Endometrial microvascular endothelial cells (primary cell): ENCODE results near the gene ADAM19. TPM values are rescaled to one million over a fixed set of nuclear protein-coding genes. Genes with fewer than 3 reads are reported as not detected.

Experiments
- in situ Hi-C: cut with HindIII; loops from 2 replicates; pipeline ENCODE4 v1.10.0; 2017; ENCODE audit warnings: low sequenced_read_pairs, low pct_unique_long_range_greater_than_20kb; ENCODE audit errors: inconsistent ontology term
- total RNA-seq: library from RNA; depleted of rRNA; stranded (reverse); fragments of >200 nt; gene quantifications from one replicate; pipeline ENCODE4 v1.2.3, GENCODE V29; 2015; ENCODE audit errors: inconsistent ontology term

The ADAM19 gene, protein sequence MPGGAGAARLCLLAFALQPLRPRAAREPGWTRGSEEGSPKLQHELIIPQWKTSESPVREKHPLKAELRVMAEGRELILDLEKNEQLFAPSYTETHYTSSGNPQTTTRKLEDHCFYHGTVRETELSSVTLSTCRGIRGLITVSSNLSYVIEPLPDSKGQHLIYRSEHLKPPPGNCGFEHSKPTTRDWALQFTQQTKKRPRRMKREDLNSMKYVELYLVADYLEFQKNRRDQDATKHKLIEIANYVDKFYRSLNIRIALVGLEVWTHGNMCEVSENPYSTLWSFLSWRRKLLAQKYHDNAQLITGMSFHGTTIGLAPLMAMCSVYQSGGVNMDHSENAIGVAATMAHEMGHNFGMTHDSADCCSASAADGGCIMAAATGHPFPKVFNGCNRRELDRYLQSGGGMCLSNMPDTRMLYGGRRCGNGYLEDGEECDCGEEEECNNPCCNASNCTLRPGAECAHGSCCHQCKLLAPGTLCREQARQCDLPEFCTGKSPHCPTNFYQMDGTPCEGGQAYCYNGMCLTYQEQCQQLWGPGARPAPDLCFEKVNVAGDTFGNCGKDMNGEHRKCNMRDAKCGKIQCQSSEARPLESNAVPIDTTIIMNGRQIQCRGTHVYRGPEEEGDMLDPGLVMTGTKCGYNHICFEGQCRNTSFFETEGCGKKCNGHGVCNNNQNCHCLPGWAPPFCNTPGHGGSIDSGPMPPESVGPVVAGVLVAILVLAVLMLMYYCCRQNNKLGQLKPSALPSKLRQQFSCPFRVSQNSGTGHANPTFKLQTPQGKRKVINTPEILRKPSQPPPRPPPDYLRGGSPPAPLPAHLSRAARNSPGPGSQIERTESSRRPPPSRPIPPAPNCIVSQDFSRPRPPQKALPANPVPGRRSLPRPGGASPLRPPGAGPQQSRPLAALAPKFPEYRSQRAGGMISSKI
- 13.5 TPM for total RNA-seq

DNA sequence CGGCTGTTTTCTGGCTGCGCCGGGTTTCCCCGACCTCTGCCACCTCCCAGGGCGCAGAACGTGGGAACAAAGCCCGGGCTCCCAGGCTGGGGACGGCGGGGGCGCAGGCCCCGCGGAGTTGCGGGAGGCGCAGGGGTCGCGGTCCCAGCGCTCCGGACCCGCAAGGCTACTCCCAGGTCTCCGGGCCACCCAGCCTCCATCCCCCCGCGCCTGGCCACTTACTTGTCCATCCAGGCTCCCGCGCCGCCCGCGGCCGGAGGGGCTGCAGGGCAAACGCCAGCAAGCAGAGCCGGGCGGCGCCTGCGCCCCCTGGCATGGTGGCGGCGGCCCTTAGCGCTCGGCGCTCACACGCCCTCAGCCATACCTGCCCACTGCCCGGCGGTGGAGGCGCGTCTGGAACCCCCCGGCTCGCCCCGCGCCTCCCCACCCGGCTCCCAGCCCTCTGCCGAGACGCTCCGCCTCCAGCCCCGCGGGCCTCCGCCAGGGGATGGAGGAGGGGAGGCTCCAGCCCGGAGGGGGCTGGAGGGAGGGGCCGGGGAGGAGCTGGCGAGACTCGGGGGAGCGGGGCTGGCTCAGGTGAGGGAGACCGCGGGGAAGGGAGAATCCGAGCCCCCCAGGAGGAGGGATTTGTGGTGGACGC is at the start of gene ADAM19:
ADAM19 (minus strand) TSS at position 395 of the 640 bp plus-strand sequence; CDS start at position 316, 79 bp downstream.
- in situ Hi-C loops = no loop called here

DNA sequence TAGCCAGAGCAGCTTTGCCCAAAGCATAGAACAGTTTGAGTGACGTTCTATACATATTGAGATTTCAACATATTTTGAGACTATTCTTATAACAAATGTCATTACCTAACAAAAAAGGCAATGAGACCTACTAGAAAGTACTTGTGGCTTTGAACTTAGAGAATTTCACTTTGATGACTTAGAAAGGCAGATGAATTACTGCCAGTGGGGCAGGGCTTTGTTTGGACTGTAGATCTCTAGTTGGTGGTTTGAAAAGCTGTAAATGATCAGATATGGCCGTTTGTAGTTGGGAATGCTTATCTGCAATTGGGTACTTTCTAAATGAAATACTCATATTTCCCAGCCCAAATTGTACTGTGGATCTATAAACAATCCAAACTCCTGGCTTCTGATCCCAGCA is 48.6 kb upstream of the ADAM19 start:
- in situ Hi-C loops = no loop called here

DNA sequence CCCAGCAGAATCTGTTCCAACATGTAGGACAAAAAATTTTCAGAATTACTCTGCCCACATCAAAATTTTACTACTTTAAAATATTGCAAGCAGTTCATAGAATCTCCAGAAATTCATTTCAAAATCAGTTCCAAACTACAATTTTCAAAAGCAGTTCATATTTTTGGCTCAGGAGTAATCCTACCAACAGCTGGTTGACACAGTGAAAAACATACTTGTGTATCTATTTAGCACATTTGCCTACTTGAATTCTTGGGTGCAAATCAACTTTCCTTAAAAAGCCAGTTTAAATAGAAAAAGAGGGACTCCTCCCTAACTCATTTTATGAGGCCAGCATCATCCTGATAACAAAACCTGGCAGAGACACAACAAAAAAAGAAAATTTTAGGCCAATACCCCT is 45.2 kb upstream of the ADAM19 start:
- in situ Hi-C loops = no loop called here

DNA sequence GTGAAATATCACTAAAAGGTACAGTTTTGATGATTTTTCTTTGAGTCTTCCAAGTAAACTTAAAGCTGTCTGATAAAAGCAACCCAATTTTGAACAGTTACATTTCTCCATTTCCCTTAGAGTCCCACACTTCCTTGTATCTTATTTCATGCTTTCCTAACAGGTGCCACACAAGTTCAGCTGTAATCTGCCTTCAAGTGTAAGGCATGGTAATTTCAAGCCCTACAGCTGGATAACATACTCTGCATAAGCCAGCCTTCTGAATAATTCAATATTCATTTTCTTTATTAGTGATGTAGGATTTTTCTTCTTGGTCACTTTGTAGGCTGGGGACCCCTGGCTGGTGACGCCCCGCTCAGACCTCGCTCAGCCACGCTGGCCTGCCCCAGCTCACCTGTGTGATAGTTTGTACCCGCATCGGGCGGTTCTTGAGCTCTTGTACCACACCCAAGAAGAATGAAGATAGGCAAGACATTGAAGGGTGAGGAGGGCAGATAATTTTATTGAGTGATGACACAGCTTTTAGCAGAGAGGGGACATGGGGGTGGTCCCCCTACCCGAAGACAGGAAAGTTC is 42.7 kb upstream of the ADAM19 start:
- in situ Hi-C loops = no loop called here

DNA sequence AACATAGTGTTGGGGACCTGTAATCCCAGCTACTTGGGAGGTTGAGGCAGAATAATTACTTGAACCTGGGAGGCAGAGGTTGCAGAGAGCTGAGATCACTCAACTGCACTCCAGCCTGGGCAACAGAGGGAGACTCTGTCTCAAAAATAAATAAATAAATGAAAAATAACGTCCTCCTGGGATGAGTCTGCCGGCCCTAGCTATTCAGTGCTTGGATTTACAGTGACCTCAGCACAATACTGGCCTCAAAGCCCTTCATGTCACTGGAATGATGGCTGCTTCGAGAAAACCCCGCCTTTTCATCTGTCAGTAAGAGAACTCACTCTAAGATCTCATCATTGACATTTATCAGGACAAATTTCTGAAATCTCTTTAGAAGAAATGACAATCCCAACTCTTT is 41.2 kb upstream of the ADAM19 start:
- in situ Hi-C loops = no loop called here

DNA sequence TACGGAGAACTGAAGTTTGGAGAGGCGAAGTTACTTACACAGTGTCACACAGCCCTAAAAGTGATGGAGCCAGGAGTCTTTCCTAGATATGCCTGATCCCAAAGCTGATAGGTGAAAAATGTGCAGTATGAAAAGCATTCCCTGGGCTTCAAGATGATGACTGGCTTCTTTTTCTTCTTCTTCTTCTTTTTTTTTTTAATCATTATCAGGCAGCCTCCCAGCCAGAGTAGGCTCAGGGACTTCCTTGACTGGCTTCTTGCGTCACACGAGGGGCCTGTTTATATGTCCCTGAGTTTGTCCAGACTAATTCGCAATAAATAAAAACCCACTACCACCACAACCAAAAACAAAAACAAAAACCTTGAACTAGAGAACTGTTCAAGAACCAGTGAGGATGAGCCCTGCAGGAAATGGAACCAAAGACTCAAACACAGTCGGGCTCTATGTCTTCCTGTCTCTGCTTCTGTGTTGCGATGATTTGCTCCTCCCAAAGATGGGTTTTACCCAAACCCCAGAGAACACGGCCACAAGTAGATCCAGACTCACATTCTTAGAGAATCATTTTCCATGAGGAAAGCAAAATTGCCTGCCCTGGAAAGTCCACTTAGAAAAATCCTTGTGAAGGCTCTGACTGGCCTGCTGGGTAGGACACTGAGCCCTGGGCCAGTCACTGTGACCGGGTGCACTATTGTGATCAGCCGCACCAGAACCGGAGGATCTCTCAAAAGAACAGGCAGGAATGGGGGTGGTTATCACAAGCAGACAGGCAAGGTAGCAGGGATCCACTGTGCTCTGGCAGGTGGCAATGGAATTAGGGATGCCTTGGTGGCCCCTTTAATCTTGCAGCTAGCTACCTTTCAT is 38.0 kb upstream of the ADAM19 start:
- in situ Hi-C loops = no loop called here

DNA sequence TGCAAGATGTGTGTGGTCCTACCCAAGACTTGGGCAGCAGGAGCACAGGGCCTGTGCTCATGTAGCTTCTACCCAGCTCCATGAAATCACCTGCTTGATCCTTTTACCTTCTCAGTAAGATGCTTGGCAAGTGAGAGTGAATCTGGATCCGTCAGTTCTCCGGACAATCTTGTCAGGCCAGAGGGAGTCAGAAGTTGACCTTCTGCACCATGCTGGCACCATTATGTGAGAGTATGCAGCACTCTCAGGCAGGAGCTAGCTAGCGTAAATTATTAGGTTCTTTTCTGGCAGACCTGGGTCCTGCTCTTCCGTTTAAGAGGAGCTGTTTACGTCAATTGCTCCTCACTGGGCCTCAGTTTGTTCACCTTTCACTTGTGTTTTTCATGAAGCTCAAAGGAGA is 37.0 kb upstream of the ADAM19 start:
- in situ Hi-C loops = no loop called here

DNA sequence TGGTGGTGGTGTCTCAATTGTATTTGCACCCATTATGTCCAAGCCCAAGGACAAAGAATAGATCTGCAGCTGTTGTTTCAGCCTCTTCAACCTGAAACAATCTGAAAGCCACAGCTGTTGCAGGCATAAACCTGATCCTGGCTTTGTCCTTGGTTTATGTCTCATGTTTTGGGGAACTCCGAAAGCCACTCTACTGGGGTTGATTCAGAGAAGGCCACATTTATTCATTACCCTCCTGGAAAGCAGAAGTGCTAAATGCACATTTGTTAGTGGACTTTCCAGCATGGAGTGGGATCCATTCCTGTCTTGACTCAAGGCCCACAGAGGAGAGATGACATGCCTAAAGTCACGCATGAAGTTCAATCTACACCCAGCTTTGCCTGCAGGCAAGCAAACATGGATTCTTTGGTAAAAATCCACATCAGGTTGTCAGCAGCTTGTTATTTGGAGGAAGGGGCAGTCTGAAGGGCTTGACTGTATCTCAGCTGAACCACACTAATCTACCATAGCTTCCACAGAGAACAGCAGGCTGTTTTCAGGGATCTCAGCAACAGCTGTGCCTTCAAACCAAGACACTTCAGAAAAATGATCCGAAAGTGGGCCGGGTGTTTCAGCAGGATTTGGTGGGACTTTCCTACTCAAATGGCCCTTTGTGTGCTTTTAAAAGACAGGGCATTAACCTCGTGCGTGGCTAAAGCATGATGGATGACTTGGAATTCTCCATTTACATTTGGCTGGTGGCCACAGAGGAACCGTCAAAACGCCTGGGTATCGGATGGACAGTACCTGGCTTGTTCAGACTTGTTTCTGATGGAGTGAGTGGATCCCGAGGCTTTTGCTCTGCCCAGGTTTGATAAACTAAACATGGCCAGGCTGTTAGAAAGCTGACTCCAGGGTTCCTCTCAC is 36.2 kb upstream of the ADAM19 start:
- in situ Hi-C loops = no loop called here

DNA sequence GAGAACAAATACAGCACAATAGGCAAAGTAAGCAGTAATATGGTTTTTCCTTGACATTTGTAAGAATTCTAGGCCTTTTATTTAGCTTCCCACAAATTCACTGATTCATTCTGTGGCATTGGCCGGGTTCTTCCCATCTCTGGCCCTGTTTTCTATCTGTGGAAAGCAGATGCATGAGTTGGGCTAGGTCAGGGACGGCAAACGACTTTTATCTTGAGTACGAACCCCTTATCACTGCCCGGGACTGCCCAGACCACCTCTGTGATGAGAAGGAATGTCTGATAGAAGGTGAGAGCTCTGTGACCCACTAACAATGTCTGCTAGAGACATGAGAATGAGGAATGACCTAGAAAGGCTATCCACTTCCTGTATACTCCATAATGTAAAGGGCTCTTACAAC is 35.4 kb upstream of the ADAM19 start:
- in situ Hi-C loops = no loop called here

DNA sequence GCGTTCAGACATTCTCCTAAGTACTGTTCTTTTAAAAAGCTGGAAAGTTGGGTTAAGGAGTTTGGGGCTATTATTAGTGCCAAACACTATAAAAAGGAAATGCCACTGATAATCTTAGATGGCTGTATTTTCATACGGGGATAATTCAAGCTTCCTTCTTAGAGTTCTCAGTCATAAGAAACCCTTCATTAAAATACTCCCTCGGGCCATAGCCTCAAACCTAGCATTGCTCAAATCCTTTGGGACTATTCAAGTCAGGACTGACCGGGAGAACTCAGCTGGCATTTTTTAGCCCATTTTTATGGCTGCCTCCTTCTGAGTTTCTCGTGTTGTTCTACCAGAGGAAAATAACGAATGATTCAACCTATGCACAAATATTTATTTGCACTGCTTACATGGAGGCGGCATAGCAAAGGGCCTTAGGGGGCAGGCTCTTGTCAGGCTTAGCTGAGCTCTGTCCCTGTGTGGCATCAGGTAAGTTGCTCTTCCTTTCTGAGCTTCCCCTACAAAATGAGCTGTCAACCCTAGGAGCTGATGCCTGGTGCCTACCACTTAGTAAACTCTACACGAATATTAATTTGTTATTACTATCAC is 33.5 kb upstream of the ADAM19 start:
- in situ Hi-C loops = no loop called here

DNA sequence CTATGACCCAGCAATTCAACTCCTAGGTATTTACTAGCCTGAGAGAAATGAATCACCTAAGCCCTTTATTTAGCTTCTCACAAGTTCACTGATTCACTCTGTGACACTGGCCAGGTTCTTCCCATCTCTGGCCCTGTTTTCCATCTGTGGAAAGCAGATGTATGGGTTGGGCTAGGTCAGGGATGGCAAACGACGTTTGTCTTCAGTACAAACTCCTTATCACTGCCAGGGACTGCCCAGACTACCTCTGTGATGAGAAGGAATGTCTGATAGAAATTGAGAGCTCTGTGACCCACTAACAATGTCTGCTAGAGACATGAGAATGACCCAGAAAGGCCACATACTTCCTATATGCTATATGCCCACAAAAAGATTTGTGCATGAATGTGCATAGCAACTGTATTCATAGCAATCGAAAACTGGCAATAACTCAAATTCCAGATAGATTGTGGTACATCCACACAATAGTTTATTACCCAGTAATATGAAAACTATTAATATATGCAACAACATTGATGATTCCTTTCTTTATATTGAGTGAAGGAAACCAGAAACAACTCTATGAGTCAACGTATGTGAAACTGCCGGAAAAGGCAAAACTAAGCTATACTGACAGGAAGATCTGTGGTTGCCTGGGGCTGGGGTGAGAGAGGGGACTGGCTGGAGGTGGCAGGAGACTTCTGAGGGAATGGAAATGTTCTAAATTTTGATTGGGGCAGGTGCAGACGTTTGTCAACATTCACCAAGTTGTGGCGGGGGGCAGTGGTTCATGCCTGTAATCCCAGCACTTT is 32.0 kb upstream of the ADAM19 start:
- in situ Hi-C loops = no loop called here

DNA sequence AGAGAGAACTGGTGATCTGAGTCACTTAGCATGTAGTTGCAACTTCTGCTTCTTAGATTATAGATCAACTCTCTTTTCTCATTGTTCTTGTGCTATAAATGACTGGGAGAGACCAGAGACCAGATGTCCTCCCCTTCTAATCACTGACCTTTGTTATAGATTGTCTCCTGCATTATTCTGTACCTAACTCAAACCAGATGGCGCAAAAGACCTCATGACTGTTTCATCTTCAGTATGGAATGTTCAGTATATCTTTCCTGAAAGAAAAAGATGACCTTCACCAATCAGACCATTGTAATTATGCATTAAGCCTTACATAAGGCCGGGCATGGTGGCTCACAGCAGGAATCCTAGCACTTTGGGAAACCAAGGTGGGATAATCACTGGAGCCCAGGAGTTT is 30.5 kb upstream of the ADAM19 start:
- in situ Hi-C loops = no loop called here

DNA sequence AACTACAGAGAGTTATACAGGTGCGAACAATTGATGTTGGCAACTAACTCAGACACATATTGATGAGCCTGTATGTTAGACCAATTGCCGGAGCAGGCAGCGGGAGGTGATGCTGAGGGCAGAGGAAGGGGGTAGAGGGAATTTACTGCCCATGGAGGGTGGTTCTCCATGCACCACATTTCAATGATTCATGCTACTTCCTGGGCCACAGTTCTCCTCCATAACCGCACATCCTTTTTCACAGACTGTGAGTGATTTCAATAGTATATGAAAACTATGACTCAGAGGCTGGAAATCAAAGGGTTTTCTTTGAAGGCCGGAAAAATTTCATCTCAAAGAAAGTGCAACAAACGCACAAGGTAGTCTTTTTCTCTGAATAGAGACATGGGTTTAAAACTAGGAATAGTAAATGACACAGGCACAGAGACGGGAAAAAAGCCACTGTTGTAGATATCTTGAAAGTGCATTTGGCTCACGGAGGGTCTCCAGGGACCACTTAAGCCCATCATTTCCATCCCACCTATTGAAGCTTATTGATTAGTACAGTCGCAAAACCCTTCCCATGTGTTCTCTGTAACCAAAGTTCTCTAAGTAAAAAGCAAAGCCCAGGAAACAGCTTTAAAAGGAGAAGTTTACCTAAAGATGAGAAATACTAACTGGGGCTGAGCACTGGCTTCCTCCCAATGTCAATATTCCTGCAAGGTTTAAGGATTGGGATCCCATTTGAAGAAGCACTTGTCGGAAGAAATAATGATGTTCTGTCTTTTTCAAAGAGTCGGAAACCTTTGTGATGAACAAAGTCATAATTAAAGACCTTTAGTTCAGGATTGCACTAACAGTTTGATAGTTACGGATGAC is 28.0 kb upstream of the ADAM19 start:
- in situ Hi-C loops = no loop called here

DNA sequence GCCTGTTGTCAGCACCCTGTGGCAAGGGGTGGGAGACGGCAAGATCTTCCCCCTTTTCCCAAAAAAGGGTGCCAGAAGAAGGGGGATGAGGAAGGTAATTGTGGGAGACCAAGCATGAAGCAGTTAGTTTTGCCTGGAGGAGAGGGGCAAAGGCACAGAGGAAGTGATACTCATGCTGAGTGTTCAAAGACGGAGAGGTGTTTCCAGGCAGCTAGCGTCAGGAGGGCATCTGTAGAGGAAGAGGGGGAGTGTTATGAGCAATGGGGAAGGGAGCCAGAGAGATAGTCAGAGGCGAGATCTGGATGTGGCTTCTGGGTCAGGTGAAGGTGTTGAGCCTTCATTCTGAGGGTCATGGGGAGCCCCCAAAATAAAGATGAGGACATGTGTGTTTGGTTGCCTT is 26.9 kb upstream of the ADAM19 start:
- in situ Hi-C loops = no loop called here

DNA sequence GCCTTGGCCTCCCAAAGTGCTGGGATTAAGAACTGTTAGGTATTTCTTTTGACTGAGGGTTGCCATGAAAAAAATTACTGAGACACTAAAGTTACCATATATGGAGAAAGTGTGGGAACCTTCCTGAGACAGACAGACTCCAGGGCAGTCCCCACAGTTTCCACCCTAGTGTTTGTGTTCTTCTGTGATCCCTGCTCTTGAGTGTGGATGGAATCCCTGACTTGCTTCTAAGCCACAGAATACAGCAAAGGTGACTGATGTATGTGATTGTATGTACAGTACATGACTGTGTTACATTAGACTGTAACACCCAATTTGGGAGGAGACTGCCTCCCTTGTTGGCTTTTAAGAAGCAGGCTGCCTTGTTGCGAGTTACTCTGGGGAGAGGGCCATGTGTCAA is 24.7 kb upstream of the ADAM19 start:
- in situ Hi-C loops = no loop called here
